Neural progenitor cell (in vitro differentiated cells): Measurements from ENCODE around the gene PGRMC2.

ENCODE experiments used
- EZH2 ChIP-seq: fragments of 200-600 bp; sonication (generic); IDR thresholded peaks from 2 replicates; pipeline ENCODE4 v1.6.1; 2017; ENCODE audit warnings: antibody characterized with exemption, mild to moderate bottlenecking, moderate library complexity
- TF ChIP-seq, protein P1 (sequence below): fragments of 200-600 bp; sonication (generic); IDR thresholded peaks from 2 replicates; pipeline ENCODE4 v1.5.1; 2017; ENCODE audit warnings: antibody characterized with exemption, mild to moderate bottlenecking

DNA sequence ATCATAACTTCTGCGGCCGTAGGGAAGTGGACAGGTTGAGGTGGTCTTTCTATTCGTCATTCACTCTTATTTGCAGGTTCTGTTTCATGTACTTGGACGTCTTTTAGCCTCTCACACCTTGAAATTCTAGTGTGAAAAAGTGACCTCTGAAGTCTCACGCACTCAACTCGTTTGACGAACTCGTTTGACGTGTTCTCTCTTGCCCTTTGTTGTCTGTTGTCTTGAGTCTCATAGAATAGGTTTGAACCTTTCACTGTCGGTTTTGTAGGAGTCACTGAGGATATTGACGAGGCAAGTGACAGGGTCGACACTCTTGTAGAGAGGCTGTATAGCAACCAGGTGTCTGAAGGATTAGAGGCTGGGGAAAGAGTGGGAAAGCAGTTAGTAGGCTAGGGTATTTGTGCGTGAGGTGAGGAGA is 1.1 kb upstream of the PGRMC2 start:
- TF ChIP-seq, protein P1, sequence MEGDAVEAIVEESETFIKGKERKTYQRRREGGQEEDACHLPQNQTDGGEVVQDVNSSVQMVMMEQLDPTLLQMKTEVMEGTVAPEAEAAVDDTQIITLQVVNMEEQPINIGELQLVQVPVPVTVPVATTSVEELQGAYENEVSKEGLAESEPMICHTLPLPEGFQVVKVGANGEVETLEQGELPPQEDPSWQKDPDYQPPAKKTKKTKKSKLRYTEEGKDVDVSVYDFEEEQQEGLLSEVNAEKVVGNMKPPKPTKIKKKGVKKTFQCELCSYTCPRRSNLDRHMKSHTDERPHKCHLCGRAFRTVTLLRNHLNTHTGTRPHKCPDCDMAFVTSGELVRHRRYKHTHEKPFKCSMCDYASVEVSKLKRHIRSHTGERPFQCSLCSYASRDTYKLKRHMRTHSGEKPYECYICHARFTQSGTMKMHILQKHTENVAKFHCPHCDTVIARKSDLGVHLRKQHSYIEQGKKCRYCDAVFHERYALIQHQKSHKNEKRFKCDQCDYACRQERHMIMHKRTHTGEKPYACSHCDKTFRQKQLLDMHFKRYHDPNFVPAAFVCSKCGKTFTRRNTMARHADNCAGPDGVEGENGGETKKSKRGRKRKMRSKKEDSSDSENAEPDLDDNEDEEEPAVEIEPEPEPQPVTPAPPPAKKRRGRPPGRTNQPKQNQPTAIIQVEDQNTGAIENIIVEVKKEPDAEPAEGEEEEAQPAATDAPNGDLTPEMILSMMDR = no peak
- no peak for TF ChIP-seq EZH2
